ENCODE data around the gene ELF1.
"Not testable (repeated sequence)": the region's sequence is repeated elsewhere in the genome, so short reads cannot be mapped to it uniquely, and the experiment has no call there.

Gene ELF1

DNA sequence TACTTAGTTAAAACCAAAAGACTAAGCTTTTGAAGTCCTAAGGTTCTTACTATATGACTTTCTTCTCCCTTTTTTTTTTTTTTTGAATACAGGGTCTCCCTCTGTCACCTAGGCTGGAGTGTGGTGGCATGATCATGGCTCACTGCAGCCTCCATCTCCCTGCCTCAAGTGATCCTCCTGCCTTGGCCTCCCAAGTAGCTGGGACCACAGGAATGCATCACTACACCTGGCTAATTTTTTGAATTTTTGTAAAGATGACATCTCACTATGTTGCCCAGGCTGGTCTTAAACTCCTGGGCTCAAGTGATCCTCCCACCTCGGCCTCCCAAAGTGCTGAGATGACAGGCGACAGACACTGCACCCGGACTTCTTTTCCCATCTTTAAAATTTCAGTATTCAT is 89.2 kb downstream of the ELF1 start:
- not testable (repeated sequence) for DNase-seq

DNA sequence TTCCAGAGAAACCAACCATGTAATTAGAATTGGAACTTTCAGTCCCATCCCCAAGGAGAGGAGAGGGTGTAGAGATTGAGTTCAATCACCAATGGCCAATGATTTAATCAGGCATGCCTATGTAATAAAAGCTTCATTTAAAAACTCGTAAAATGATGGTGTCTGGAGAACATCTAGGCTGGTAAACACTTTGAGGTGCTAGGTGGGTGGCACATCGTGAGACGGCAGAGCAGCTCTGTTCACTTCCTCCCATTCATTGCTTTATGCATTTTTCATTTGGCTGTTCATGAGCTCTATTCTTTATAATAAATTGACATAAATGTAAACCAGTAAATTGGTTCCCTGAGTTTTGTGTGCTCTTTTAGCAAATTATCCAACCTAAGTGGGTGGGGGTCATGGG is 90.1 kb downstream of the ELF1 start:
- DNase-seq: no peak

DNA sequence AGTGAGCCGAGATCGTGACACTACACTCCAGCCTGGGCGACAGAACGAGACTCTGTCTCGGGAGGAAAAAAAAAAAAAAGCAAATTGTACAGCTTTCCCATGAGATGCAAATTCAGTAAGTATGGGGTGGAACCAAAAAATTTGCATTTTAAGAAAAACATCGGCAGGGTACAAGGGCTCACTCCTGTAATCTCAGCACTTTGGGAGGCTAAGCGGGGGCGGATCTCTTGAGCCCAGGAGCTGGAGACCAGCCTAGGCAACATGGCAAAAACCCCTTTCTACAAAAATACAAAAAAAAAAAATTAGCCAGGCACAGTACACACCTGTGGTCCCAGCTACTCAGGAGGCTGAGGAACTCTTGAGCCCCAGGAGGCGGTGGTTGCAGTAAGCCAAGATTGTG is 91.2 kb downstream of the ELF1 start:
- DNase-seq: no peak

DNA sequence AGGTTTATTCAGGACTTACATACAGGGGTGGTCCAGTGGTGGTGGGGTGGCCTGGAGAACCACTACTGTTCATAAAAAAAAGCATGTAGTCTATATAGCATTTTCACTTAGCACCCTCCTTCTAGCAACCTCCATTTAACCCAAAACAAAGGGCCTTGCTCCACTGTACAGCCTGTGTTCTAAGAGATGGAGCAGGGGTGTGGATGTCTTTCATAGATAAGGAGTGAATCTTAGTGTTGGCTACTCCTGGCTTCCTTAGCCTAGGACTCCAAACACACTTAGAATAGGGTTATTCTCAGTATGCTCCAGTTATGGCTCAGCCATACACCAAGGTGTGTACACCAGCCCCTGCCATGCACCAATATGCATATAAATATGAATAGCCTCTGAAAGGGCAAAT is 95.2 kb downstream of the ELF1 start:
- DNase-seq: no peak

DNA sequence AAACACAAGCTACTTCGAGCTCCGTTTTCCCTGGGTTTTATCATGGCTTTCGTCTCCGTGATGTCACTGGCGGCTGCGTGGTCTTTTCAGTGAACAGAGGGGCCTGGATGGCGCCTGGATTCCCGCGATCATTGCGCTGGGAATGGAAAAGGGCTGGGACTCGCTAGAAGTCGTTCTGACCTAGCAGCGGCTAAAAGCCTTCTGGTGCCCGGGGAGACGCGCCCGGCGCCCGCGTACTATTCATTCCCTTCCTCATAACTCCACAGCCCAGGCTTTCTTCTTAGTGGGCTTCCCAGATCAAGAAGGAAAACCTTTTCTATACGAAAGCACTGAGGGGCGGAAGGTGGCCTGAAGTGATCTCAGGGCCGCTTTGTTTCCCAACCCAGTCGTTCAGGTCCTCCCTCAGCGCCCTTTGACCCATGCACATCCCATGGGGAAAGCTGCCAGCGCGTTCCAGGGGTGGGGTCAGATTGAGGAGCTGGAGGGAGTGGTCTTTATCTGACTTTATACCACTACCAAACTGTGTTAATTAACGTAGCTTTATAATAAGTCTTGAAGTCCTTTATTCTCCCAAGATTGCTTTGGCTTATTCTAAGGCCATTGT is 96.6 kb downstream of the ELF1 start:
- no peak for DNase-seq

DNA sequence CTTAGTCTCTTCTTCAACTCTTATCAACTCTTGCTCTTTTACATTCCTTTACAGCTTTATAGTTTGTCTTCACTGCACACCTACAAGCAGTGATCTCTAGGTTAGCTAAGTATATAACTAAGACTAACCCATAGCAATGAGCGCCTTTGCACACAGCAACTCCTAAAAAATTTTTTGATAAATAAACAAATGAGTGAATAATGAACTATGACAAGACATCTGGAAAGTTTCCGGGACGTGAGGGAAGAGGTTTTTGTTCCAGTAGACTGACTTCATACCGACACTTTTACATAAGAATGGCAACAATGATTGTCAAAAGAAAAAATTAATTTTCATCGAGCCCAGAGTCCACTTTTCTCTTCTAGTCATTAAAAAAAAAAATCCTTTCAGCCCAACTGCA is 98.3 kb downstream of the ELF1 start:
- no peak for DNase-seq

DNA sequence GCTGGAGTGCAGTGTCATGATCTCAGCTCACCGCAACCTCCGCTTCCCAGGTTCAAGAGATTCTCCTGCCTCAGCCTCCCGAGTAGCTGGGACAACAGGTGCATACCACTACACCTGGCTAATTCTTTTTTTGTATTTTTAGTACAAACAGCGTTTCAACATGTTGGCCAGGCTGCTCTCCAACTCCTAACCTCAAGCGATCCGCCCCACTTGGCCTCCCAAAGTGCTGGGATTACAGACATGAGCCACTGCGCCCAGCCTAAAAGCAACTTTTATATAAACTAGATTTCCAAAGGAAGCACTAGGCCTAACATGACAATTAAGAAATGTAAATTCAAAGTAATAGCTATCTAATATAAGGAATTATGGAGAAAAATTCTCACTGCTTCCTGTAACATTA is 99.2 kb downstream of the ELF1 start:
- not testable (repeated sequence) for DNase-seq

DNA sequence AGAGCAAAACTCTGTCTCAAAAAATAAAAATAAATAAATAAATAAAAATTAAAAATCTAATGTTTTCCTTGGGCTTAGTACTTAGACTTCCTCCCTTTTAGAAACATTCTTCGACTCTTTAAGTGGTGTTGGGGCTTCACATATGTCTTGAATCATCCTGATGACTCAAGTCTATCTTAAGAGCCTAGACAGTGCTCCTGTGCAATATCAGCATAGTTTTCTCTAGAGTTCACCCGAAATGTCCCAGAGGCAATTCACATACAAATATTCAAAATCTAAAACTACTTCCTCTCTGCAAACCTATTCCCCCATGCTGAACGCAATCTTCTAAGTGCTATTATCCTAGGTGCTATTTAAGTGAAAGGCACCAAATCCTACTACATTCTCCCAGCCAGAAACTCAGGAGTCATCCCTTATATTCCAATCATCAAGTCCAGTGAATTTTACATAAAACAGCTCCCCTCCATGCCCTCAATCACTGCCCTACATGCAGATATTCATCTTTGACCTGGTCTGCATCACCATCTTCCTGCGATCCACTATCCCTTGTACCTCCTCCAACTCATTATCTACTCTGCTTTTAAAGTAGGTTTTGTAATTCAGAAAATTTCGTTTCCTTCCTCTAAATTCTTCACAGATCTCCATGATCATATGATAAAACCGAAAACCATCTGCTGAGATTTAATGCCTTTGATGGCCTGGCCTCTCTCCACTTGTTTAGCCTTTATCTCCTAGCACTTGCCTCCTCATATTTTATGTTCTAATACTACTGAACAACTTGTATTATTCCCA is 102.7 kb downstream of the ELF1 start:
- DNase-seq: no peak

DNA sequence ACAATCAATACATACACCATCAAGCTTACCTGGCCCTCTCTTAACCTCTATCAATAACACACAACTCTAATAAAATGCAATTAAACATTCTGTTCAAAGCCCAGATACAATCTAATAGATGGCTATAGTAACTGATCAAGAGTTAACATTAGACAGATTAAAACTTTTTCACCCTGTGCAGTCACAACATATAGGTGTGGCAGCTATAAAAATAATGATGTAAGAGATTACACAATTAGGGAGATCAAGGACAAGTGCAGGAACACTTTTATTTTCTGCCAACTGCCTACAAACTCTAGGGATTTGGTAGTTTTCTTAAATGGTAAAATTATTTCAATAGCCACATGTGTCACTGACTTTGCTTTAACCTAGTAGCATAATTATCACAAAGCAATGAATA is 104.3 kb downstream of the ELF1 start:
- not testable (repeated sequence) for DNase-seq

DNA sequence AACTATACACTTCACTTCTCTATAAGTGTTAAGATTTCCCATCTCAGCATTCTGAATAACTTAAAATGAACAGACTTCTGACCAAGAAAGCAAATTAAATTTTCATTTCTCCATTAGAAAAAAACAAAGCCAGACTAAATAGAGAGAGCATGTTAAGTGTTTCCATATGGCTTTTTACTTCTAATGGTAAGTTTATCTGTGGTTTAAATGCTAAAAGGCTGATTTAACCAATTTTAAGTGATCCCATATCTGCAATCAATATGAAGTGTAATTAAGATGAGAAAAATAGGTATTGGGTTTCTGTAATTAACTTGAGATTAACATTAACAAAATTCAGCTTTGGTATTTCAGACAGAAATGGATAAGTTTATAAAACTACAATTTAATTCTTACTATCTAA is 107.8 kb downstream of the ELF1 start:
- no peak for DNase-seq

DNA sequence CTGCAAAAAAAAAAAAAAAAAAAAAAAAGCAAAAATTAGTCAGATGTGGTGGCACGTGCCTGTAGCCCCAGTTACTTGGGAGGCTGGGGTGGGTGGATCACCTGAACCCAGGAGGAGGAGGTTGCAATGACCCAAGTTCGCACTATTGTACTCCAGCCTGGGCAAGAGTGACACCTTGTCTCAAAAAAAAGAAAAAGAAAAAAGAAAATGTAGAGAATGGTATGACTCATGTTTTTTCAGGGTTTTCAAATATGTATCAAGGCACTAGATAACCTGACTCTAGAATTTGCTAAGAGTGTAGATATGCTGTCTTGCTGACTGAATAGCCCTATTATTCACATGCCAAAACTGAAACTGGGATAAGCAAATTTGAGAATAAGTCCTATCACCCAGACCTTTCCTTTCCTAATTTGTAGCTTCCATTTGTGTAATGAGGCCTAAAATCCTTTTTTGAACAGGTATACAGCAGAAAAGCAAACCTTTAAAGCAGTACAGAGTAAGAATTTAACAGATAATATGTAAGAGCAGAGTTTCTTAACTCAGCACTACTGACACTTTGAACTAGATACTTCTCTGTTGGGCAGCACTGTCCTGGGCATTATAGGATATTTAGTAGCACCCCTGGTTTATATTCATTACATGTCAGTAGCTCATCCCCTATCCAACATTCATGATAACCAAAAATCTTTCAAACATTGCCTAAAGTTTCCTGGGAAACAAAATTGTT is 108.6 kb downstream of the ELF1 start:
- DNase-seq: no peak

DNA sequence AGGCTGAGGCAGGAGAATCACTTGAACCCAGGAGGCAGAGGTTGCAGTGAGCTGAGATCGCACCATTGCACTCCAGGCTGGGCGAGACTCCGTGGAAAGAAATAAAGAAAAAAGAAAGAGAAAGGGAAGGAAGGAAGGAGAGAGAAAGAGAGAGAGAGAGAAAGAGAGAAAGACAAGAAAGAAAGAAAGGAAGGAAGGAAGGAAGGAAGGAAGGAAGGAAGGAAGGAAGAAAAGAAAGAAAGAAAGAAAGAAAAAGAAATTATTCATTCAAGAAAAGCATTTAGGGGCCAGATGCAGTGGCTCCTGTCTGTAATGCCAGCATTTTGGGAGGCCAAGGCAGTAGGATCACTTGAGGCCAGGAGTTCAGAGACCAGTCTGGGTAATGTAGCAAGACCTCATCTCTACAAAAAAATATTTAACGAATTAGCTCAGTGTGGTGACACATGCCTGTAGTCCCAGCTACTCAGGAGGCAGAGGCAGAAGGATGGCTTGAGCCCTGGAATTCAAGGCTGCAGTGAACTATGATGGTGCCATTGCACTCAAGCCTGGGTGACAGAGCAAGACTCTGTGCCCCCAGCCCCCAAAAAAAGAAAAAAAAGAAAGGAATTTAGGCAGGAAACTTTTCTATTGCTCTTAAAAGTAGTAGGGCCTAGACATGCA is 109.4 kb downstream of the ELF1 start:
- not testable (repeated sequence) for DNase-seq

DNA sequence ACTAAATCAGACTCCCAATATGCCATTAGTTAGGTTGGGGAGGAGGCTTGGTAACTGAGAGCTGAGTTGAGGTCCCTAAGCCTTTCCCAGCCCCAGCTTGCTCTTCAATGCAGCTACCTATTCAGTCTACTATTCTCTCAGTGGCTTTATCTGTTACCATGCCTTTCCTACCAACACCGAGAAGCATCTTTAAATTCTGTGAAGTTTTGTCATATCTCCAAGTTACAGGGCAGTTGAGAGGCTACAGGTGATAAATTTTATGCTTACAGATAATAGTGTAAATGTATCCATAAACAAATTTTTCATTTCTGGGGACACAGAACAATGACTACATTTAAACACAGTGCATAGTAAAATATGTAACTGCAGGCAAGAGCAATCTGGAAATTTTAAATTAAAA is 110.6 kb downstream of the ELF1 start:
- no peak for DNase-seq

DNA sequence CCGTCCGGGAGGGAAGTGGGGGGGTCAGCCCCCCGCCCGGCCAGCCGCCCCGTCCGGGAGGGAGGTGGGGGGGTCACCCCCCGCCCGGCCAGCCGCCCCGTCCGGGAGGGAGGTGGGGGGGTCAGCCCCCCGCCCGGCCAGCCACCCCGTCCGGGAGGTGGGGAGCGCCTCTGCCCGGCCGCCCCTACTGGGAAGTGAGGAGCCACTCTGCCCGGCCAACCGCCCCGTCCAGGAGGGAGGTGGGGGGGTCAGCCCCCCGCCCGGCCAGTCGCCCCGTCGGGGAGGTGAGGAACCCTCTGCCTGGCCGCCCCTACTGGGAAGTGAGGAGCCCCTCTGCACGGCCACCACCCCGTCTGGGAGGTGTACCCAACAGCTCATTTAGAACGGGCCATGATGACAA is 118.1 kb downstream of the ELF1 start:
- not testable (repeated sequence) for DNase-seq

DNA sequence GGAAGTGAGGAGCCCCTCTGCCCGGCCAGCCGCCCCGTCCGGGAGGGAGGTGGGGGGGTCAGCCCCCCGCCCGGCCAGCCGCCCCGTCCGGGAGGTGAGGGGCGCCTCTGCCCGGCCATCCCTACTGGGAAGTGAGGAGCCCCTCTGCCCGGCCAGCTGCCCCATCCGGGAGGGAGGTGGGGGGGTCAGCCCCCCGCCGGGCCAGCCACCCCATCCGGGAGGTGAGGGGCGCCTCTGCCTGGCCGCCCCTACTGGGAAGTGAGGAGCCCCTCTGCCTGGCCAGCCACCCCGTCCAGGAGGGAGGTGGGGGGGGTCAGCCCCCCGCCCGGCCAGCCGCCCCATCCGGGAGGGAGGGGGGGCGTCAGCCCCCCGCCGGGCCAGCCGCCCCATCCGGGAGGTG is 118.5 kb downstream of the ELF1 start:
- not testable (repeated sequence) for DNase-seq

DNA sequence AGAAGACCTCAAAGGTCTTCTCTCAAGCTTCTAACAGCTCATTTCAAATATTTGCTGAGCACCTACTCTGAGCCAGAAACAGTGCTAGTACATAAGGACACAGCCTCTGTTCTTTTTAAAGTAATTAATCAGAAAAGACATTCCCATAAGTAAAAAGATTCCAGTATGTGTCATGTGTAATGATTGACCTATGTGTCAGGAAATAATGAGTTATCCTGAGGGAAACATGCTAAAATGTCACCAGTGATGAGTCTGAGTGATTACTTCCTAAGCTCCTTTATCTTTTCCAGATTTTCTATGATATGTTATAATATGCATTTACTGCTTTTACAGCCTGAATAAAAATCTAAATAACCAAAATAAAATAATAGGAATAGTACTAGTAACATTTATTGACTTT is 122.1 kb downstream of the ELF1 start:
- DNase-seq: no peak

DNA sequence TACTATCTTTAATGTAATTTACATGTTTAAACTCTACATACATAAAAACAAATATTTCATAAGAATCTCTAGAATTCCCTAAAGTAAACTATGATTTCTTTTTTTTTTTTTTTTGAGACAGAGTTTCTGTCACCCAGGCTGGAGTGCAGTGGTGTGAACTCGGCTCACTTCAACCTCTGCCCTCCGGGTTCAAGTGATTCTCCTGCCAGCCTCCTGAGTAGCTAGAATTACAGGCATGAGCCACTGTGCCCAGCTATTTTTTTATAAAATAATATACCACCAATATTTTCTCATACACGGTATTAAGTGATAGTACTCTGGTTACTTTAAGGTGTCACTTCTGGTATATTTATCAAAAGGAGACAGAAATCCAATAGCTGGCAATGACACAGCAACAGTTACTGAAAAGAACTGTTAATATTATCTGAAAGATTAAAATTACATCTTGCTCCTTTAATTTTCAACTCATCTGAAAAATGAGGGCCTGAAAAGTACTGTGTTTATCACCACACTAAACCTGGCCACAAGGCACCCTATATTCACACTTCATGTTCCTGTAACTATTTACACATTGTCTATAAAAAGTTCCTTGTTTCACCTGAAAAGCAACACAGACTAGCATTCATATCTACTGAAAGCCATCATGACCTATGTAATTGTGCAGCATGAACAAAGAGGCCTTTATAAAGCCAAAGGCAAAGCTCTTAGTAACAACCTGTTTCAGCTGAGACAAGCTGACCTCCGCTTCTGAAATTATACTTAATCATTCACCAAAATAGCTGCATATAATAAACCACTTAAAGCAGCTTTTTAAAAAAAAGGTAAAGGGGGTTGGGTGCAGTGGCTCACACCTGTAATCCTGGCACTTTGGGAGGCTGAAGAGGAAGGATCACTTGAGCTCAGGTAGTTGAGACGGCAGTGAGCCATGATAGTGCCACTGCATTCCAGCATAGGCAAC is 123.6 kb downstream of the ELF1 start:
- no peak for DNase-seq

DNA sequence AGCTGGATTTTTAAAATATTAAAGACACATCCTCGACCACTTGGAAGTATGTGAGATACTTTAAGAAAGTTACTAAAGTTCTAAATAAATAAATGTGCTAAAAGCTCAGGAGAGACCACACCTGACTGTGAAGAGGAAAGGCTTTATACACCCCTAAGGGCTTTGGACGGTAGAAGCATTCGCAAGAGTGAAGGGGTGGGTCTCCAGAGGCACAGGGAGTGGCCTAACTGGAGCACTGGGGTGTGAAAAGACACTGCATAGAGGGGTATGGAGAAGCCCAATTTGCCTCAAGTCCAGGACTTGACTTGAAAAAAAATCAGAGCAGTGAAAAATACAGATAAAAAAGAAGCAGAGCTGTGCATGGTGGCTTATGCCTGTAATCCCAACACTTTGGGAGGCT is 125.5 kb downstream of the ELF1 start:
- DNase-seq: not testable (repeated sequence)

DNA sequence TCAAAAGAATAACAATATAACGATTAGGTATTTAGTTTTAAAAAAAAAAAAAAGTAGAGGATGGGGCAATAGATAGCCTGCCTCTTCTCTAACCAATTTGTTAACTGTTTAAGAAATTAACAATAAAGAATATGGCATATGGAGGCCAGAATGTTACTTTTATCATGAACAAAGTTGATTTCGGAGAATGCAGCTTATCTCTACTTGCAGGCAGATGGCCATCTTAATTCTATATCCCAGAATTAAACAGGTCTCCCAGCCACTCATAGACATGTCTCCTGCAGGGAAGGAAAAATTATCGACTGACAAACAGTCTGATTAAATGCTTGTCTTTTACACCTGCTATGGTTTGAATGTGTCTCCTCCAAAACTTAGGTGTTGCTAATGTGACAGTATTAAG is 133.1 kb downstream of the ELF1 start:
- no peak for DNase-seq

DNA sequence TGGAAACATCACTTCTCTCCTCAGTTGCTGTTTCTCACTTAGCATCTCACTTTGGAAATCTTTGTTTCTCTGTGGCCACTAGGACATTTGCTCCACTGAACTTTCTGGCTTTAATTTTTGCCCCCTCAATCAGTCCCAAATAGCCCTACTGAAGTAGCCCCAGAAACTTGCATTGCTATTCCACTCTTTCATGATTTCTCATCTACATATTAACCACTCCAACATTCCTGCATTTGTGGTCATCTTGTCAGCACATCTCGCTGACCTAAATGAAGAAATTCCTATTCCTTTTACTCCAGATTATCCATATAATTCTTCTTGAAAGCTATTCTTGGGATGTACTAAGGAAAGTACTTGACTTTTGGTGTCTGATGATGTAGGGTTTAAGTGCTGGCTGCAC is 134.9 kb downstream of the ELF1 start:
- DNase-seq: not testable (repeated sequence)
